ENCODE data around the gene ZSCAN10. TPM values are rescaled to one million over a fixed set of nuclear protein-coding genes. Genes with fewer than 3 reads are reported as not detected.

Gene ZSCAN10
- total and polyA plus RNA-seq, 9 of the 15 experiments (the other 6 are each of a cell fraction or from before 2014, with no cell fraction given): 0.22 TPM; not detected in 8

DNA sequence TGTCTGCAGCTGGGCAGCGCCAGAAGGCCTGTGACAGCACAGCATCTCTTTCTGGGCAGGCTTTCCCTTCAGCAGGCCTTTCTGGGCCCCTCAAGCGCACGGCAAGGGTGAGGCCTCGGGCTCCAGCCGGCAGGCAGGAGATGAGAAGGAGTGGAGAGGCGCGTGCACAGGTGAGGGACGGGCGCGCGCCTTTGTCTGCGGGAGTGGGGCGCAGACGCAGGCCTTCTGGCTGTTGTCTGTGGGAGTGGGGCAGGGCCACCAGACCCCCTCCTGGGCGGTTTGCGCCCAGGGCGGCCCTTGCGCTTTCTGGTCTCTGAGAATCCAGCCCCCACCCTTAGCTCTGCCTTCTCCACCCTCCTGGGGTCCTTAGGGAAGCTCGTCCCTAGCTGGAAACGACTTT is 19.8 kb upstream of the ZSCAN10 start:
- CTCF ChIA-PET (ENCODE audit: low intra/inter-chr PET ratio): no interaction called here
- no peak for DNase-seq (ENCODE audit: extremely low read depth in 1 of 4, low spot score in 3 of 4)
- POLR2A ChIA-PET: interaction anchor here (0.8 to 1.1 kb wide), 2 partner anchors 9 to 10 kb away, joined by 3 read pairs; no protein-coding TSS in a partner anchor
- Histone ChIP-seq H3K27ac (ENCODE audit: extremely low read depth, low read depth, low read length) (no peak overlapping the region), H3K27me3 (ENCODE audit: control insufficient read depth in 2 of 2, insufficient read depth in 2 of 2, low read length in 2 of 2) (no peaks in the 10 kb centered on the region), H3K4me3 (no peak overlapping the region), H3K4me1 (replicated peaks in 1 of 2; ENCODE audit: control insufficient read depth in 2 of 2, insufficient read depth in 2 of 2, low read length in 2 of 2) (peaks cover 13 to 28% of the 10 kb centered on the region in 2 experiments), H3K36me3 (ENCODE audit: control insufficient read depth, insufficient read depth, low read length) (peaks cover 21% of the 10 kb centered on the region; the same call in 2 of the 3 replicates), H3K4me2 (ENCODE audit: insufficient read depth, low read length) (no peak overlapping the region), H2AFZ (ENCODE audit: low read depth, low read length) (no peak overlapping the region), H3K9ac (ENCODE audit: insufficient read depth in 1 of 2, low read depth in 2 of 2, low read length in 2 of 2) (no peak overlapping the region; a peak in 1 of 4 replicates), H3K9me1 (ENCODE audit: control insufficient read depth, insufficient read depth, low read length) (no peaks in the 10 kb centered on the region), H3K79me2 (ENCODE audit: control insufficient read depth, insufficient read depth, low read length) (peaks cover 2% of the 10 kb centered on the region; the same call in 1 of the 3 replicates), H3K9me3 (replicated peaks; ENCODE audit: control insufficient read depth, insufficient read depth, low read depth, low read length) (no peaks in the 10 kb centered on the region), H4K20me1 (replicated peaks; ENCODE audit: control insufficient read depth, insufficient read depth, low read length) (no peaks in the 10 kb centered on the region; the same call in 1 of the 2 replicates)
- no TSS peak for BruUV-seq (replicated peaks)
- FAIRE-seq: no peak
- in situ Hi-C loops (cut with MboI) (no loop called here), intact Hi-C loops (cut with micrococcal nuclease) (no loop called here)
- TF ChIP-seq STAT5A (IDR thresholded peaks at IDR 0.05; ENCODE audit: borderline replicate concordance, low read length): no peak
- TF ChIP-seq ZNF133 (CRISPR knock-in tag; IDR thresholded peaks at IDR 0.05): no peak
- 0 out of 2 replicates have a peak, but pooled peaks have one; percentile 14 for TF ChIP-seq RBFOX2 (IDR thresholded peaks at IDR 0.05; ENCODE audit: low read depth, low read length)
- TF ChIP-seq ZNF12 (CRISPR knock-in tag; IDR thresholded peaks at IDR 0.05): no peak
- WGBS (ENCODE audit: insufficient coverage, low coverage, missing lambda C conversion rate): 82% methylated on average over 7 of the region's 20 CpGs
- ATAC-seq: no peak

DNA sequence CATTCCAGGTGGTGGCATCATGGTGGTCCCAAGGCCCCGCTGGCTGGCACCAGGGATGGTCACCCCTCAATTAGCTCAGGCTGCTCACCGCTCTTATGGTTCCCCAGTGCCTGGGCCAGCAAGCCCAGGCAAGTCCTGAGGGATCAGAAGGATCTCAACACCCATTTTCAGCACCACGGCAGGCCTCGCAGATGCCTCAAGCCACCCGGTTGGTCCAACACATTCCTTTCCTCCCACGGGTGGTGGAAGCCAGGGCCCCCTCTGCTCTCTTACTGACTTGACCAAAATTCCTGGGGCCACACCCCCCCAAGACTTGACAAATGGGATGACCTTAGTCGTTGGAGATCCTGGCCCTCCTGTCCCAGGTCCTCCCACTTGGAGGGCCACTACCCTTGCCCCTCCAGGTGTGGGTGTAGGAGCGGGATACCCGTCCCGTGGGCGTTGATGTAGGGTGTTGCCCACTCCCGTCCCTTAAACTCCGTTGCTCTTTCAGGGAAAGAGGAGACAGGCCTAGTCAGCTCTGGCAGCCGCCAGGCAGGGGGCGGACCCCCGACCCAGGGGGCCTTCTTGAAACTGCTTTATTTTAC is 19.2 kb upstream of the ZSCAN10 start:
- H3K9me1 ChIP-seq (ENCODE audit: control insufficient read depth, insufficient read depth, low read length): no peaks in the 10 kb centered on the region
- no peak overlapping the region for H3K4me2 ChIP-seq (ENCODE audit: insufficient read depth, low read length)
- 83% methylated on average over 16 of the region's 16 CpGs for WGBS (ENCODE audit: insufficient coverage, low coverage, missing lambda C conversion rate)
- no peaks in the 10 kb centered on the region for H3K27me3 ChIP-seq (ENCODE audit: control insufficient read depth in 2 of 2, insufficient read depth in 2 of 2, low read length in 2 of 2)
- H3K36me3 ChIP-seq (ENCODE audit: control insufficient read depth, insufficient read depth, low read length): peaks cover 21% of the 10 kb centered on the region; the same call in 2 of the 3 replicates
- no peak overlapping the region for H2AFZ ChIP-seq (ENCODE audit: low read depth, low read length)
- H3K4me3 ChIP-seq: no peak overlapping the region
- ATAC-seq (no peak), FAIRE-seq (no peak), DNase-seq (ENCODE audit: extremely low read depth in 1 of 4, low spot score in 3 of 4) (no peak)
- POLR2A ChIA-PET: interaction anchor here (0.5 to 1.6 kb wide), 4 partner anchors 8 to 1087 kb away, joined by 3 to 6 read pairs (median 4); no protein-coding TSS in a partner anchor
- no peaks in the 10 kb centered on the region; the same call in 1 of the 2 replicates for H4K20me1 ChIP-seq (replicated peaks; ENCODE audit: control insufficient read depth, insufficient read depth, low read length)
- H3K27ac ChIP-seq (ENCODE audit: extremely low read depth, low read depth, low read length): no peak overlapping the region
- no TSS peak for BruUV-seq (replicated peaks)
- in situ Hi-C loops (cut with MboI) (no loop called here), intact Hi-C loops (cut with micrococcal nuclease) (no loop called here)
- H3K9me3 ChIP-seq (replicated peaks; ENCODE audit: control insufficient read depth, insufficient read depth, low read depth, low read length): no peaks in the 10 kb centered on the region
- H3K4me1 ChIP-seq (replicated peaks in 1 of 2; ENCODE audit: control insufficient read depth in 2 of 2, insufficient read depth in 2 of 2, low read length in 2 of 2): peaks cover 9 to 28% of the 10 kb centered on the region in 2 experiments; a peak in 4 of 5 replicates
- H3K9ac ChIP-seq (ENCODE audit: insufficient read depth in 1 of 2, low read depth in 2 of 2, low read length in 2 of 2): no peak overlapping the region; a peak in 2 of 4 replicates
- CTCF ChIA-PET (ENCODE audit: low intra/inter-chr PET ratio): no interaction called here
- H3K79me2 ChIP-seq (ENCODE audit: control insufficient read depth, insufficient read depth, low read length): peaks cover 5% of the 10 kb centered on the region; the same call in 1 of the 3 replicates
- TF ChIP-seq ATF7 (IDR thresholded peaks at IDR 0.05): no peak
- no peak for TF ChIP-seq NCOA1 (IDR thresholded peaks at IDR 0.05; ENCODE audit: low read depth)
- TF ChIP-seq GABPB1 (CRISPR knock-in tag; IDR thresholded peaks at IDR 0.05): no peak
- TF ChIP-seq SAP30 (IDR thresholded peaks at IDR 0.05; ENCODE audit: borderline replicate concordance, insufficient read depth, low read depth, low read length, poor library complexity, severe bottlenecking): no peak
- no peak for TF ChIP-seq ZBTB7A (IDR thresholded peaks at IDR 0.05; ENCODE audit: borderline replicate concordance, control insufficient read depth, low read depth, low read length)
- TF ChIP-seq NCOA2 (IDR thresholded peaks at IDR 0.05; ENCODE audit: partially characterized antibody in 2 of 2): no peak
- TF ChIP-seq CC2D1A (IDR thresholded peaks at IDR 0.05): no peak
- TF ChIP-seq, protein P1, sequence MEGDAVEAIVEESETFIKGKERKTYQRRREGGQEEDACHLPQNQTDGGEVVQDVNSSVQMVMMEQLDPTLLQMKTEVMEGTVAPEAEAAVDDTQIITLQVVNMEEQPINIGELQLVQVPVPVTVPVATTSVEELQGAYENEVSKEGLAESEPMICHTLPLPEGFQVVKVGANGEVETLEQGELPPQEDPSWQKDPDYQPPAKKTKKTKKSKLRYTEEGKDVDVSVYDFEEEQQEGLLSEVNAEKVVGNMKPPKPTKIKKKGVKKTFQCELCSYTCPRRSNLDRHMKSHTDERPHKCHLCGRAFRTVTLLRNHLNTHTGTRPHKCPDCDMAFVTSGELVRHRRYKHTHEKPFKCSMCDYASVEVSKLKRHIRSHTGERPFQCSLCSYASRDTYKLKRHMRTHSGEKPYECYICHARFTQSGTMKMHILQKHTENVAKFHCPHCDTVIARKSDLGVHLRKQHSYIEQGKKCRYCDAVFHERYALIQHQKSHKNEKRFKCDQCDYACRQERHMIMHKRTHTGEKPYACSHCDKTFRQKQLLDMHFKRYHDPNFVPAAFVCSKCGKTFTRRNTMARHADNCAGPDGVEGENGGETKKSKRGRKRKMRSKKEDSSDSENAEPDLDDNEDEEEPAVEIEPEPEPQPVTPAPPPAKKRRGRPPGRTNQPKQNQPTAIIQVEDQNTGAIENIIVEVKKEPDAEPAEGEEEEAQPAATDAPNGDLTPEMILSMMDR (IDR thresholded peaks at IDR 0.05 in 2 of 3, conservative IDR thresholded peaks at IDR 0.05 in 1 of 3; ENCODE audit: insufficient read depth in 2 of 3, low read depth in 1 of 3, low read length in 3 of 3): no peak
